Measurements from ENCODE around the gene ZNF837.
A peak's percentile ranks its signal among the peaks of the same experiment; 100 is the strongest.
"Not testable (repeated sequence)": the region's sequence is repeated elsewhere in the genome, so short reads cannot be mapped to it uniquely, and the experiment has no call there.

Gene ZNF837

DNA sequence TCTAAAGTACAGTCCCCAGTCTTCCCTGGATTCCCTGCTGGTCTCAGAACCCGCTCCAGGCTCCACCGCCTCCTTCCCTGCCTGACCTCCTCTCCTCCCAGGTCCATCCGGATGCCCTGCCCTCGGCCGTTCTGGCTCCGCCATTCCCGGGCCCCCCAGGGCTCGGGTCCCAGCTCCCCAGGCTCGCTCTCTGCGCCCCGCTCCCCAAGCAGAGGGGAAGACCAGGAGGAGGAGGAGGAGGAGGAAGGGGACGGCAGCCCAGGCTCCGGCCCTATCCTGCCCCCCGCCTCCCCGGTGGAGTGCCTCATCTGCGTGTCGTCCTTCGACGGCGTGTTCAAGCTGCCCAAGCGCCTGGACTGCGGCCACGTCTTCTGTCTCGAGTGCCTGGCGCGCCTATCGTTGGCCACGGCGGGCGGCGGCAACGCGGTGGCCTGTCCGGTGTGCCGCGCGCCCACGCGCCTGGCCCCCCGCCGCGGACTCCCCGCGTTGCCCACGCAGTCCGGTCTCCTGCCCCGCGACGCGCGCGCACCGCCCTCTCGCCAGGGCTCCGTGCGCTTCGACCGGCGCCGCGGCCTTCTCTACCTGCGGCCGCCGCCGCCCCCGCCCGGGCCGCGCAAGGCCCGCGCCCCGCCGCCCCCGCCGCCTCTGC, 15.3 kb upstream of the ZNF837 start:
- no peak for DNase-seq (ENCODE audit: low spot score)

- DNase-seq (ENCODE audit: low spot score), result no peak
These were observed 14.6 kb upstream of the ZNF837 start, which contains the start of gene RNF225 for GRCh38 chr19:58395220-58395978. RNF225 (plus strand) TSS chr19:58395656; CDS start chr19:58396090, 434 bp downstream.

- DNase-seq (ENCODE audit: low spot score), result no peak
These were observed 14.0 kb upstream of the ZNF837 start for GRCh38 chr19:58394821-58395219.

- no peak for DNase-seq (ENCODE audit: low spot score)
These were observed 12.8 kb upstream of the ZNF837 start for GRCh38 chr19:58393725-58394033.

- DNase-seq (ENCODE audit: low spot score), result no peak
These were observed 12.3 kb upstream of the ZNF837 start for GRCh38 chr19:58392945-58393724.

- no peak for DNase-seq (ENCODE audit: low spot score)
These were observed 7.3 kb upstream of the ZNF837 start for GRCh38 chr19:58388175-58388526.

DNA sequence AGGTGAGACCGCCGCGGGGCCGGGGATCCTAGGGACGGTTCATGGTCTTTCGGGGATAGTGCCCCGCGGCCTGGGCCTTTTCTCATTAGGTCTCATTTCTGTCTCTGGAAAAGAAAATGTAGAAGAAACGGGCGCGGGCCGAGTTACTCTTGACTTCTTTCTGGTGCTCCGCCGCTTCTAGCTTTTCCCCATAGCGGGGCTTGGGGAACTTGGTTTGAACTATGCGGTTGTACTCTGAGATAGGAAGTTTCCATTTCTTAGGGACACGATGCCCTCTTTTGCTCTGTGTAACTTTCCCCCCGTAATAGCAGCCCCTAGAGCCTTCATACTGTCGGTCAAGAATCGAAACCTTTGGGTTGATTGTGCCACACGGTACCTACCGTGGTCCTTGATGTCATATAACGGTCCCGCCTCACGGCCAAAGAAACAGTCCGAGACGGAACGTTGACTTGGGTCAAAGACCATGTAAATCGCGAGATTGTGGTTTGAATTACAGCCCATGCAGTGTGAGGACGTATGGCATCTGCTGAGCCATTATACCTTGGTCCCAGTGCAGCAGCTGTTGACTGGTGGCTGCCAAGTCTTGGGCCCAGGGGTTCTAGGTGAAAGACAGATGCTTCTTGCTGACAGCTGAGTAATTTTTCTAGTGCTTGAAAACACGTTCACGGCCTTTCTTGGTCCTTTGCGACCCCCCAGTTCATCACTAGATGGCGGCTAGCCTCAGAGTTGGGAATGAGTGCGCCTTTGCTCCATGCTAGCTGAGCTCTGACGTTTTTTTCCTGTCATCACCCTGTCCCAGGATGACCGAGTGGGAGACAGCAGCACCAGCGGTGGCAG, 6.7 kb upstream of the ZNF837 start:
- DNase-seq (ENCODE audit: low spot score), result no peak

DNA sequence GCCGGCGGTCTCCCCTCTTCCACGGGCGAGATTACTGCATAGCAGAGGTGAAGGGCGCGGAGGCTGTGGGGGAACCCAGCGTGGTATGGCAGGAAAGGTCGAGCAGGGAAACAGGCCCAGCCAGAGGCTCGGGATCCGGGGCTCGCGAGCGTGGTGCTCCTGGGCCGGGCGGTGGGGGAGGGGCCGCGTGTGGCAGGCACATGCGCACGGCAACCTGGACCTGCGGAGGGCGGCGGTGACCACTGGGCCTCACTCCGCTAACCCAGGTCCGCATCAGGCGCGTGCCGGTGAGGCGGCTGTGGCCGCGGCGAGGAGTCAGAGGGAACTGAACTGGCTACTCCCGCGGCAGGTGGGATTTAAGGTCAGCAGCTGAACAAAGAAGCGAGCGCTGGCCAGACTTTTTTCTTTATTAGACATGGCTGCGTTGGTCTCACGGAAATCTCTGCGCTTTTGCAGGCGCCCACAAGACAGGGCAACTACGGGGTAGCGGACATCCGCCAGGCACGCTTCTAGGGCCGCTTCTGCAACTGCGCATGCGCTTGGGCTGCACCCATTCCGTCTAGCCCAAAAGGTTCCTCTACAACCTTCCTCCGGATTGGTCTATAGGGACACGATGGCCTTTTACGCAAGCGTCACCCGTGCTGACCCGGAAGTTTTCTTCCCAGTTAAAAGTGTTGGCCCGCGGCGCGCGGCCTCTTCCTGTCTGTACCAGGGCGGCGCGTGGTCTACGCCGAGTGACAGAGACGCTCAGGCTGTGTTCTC, 5.9 kb upstream of the ZNF837 start, which contains the start of gene RPS5:
RPS5 (plus strand) TSS at position 694 of the 762 bp plus-strand sequence. CDS start 869 bp downstream, outside the sequence.
- peak; percentile 99 for DNase-seq (ENCODE audit: low spot score)

- peak; percentile 39 for DNase-seq (ENCODE audit: low spot score)
These were observed 5.2 kb upstream of the ZNF837 start for GRCh38 chr19:58385891-58386575.

- no peak for DNase-seq (ENCODE audit: low spot score)
These were observed 4.6 kb upstream of the ZNF837 start for GRCh38 chr19:58385313-58385890.

DNA sequence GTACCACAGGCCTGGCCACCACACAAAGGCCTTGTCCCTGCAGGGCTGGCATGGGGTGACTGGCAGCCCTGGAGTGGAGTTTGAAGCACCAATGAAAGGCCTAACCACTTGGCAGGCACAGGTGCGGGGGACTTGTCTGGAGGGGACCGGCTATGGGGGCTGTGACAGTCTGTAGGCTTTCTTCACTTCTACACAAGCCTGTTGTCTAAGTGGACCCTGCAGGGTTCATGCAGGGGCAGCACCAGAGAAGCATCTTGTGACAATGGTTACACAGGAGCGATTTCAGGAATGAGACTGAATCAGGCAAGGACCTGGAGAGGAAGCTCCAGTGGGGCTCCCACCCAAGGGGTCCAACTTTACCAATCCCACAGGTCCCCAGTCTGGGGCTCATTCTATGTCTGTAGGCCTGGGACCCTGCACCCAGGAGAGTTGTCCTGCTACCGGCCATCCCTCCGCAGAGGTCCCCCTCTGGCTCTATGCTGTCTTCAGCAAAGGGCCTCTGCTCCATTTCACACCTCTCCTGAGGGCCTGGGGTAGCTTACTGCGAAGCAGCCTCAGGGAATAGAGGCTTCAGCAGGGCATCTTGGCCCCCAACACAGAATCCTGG, 2.3 kb upstream of the ZNF837 start:
- DNase-seq (ENCODE audit: low spot score), result no peak

GRCh38 chr19:58381460-58382212, 806 bp upstream of the ZNF837 start:
- DNase-seq (ENCODE audit: low spot score), result no peak

- DNase-seq (ENCODE audit: low spot score), result no peak
These were observed 681 bp downstream of the ZNF837 start for GRCh38 chr19:58380037-58380661.

- no peak for DNase-seq (ENCODE audit: low spot score)
These were observed 1.6 kb downstream of the ZNF837 start for GRCh38 chr19:58379246-58379645.

DNA sequence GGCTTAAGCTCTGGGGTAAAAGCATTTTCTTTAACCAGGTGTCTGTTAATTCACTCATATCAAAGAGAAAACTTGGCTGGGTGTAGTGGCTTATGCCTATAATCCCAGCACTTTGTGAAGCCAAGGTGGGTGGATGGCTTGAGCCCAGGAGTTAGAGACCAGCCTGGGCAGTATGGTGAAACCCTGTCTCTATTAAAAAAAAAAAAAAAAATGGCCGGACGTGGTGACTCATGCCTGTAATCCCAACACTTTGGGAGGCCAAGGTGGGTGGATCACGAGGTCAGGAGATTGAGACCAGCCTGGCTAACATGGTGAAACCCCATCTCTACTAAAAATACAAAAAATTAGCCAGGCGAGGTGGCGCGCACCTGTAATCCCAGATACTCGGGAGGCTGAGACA, 4.1 kb downstream of the ZNF837 start:
- not testable (repeated sequence) for DNase-seq (ENCODE audit: low spot score)

GRCh38 chr19:58374200-58374599, 6.6 kb downstream of the ZNF837 start:
- DNase-seq (ENCODE audit: low spot score), result no peak

- no peak for DNase-seq (ENCODE audit: low spot score)
These were observed 8.3 kb downstream of the ZNF837 start for GRCh38 chr19:58372311-58373133.
